ENCODE measurements around the gene ADAM11.

Gene ADAM11

GRCh38 chr17:44757045-44757917 is 1.5 kb upstream of the ADAM11 start:
- DNase-seq: no peak

DNA sequence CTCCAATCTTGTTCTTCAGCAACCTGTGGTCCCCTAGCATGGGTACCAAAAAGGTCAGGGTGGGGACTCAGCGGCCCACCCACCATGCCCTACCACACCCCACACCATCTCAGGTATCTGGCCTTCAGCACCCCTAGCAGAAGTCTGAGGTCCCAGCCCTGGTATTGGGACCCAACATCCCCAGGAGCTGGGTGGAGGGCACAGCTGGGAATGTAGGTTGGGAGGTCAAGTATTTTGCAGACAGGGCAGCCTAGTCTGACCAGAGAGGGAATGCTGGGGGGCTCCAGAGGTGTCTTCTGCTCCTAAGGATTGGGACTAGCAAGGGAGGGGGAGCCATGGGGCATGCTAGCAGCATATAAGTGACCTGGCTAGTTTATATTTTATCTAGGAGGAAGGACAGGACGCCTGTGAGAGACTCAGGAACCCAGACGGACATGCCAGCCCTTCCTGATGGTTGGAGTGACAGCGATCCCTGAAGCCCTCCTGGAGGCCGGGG is 822 bp upstream of the ADAM11 start:
- DNase-seq: no peak

DNA sequence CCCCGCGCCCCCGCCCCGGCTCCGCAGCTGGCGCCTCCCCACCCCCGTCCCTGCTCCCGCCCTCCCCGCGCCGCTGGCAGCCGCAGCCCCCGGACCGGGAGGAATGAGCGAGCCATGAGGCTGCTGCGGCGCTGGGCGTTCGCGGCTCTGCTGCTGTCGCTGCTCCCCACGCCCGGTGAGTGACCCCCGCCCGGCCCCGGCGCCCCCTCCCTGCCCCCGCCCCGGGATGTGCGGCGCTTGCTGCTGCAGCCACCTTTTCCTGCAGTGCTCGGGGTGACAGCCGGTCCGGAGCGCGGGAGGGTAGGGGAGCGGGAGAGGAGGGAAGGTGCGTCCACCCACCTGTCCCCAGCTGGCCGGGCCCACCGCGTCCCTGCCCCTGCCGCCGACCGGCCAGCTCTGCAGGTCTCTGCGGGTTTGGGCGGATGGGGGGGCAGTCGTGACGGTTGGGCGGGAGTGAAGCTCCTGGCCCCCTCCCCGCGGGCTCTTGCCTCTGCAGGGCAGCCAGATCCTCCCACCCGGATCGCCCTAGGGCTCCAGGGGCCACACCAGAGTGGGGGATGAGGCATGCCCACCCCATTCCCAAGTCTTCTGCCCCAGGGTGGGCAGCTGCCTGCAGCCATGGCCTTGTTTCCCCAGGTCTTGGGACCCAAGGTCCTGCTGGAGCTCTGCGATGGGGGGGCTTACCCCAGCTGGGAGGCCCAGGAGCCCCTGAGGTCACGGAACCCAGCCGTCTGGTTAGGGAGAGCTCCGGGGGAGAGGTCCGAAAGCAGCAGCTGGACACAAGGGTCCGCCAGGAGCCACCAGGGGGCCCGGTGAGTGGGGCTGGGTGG is 513 bp downstream of the ADAM11 start:
- peak in 2 of 6 experiments; percentile 13 to 27 for DNase-seq

- no peak for DNase-seq
Observed at GRCh38 chr17:44759916-44760243, 1.1 kb downstream of the ADAM11 start.

- DNase-seq: no peak
Observed at GRCh38 chr17:44760474-44761308, 1.9 kb downstream of the ADAM11 start.

DNA sequence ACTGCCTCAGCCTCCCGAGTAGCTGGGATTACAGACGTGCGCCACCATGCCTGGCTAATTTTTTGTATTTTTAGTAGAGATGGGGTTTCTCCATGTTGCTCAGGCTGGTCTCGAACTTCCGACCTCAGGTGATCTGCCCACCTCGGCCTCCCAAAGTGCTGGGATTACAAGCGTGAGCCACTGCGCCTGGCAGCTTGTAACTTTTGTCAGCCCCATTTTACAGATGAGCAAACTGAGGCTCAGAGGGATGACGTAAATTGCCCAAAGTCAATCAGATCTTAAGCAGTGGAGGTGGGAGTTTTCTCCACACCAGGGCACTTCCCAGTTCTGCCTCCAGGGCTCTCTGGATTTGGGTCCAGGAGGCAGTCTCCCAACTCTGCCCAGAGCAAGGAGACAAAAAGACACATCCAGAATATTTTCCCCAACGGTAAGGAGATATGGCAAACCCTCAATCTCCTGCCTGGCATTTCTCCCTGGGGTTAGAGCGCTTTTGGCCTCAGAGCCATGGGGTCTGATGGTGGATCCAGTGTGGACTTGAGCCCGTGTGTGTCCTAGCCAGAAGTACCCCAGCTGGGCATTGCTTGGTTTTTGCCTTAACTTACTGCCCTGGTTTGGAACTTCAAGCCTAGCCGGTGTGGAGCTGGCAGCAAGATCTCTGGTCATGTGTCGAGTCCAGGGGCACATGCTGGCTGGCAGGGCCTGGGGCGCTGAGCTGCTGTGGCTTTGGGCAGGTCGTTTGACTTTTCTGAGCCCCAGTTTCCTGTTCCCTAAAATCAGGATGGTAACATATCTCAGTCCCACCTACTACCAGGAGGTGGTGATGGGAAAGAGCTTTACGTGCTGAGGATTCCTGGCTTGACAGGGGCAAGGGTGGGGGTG is 3.4 kb downstream of the ADAM11 start:
- no peak for DNase-seq

DNA sequence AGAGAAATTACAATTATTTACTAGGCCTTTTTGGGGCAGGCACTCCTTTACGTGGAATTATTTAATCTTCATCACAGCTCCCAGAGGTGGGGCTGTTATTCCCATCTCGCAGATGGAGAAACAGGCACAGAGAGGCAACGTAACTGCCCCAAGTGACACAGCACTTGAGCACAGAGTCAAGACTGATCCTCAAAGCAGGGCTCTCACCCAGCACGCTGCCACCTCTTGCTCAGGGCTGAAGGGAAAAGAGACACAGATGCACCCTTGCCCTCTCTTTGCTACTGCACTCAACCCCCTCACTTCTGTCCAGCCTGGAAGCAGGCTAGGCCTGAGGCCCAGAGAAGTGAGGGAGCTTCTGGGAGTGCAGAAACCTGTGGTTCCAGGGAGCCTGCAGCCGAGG is 4.4 kb downstream of the ADAM11 start:
- DNase-seq: no peak

- DNase-seq: no peak
Observed at GRCh38 chr17:44765965-44766364, 7.2 kb downstream of the ADAM11 start.

- DNase-seq: no peak
Observed at GRCh38 chr17:44766409-44767038, 7.7 kb downstream of the ADAM11 start.

- DNase-seq: no peak
Observed at GRCh38 chr17:44767493-44767892, 8.7 kb downstream of the ADAM11 start.

DNA sequence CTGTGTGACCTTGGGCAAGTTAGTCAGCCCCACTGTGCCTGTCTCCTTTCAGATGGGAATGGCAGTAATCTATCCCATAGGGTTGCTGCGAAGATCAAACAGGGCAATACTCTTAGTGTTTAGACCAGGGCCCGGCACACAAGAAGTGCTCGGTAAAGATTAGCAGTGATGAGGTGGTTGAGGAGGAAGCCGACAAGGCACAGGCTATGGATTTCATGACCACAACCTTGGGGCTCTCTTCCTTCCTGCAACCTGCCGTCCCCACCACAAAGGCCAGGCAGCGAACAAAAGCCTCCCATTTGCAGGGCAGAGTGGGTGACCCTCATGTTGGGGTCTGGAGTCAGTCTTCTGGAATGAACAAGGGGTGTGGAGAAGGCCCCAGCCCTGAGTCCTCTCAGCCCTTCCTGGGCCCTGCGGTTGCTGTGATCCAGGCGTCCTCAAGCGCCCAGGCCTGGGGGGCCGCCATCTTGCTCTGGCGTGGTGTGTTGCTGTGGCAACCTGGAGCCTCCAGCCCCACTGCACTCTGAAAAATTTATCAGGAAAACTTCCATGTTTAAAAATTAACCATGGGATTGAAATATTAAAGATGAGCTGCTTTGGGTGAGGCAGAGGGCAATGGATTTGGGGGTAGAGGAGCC is 9.8 kb downstream of the ADAM11 start:
- no peak for DNase-seq

DNA sequence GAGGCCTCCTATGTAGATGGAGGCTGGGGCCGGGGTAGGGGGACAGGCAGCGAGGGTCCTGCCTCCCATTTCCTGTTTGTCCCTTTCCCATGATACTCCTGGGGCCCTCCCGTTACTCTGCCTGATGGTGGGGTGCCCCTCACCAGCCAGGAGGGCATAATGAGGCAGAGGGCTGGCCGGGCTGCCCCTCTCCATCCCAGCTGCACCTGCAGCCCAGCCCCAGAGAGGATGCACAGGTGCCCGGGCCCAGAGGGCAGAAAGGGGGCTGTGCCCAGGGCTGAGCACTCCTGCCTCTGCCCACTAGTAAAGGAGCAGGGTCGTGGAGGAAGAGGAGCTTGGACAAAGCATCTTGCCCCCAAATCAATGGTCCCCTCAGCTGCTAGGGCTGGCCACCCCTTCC is 10.4 kb downstream of the ADAM11 start:
- DNase-seq: no peak

DNA sequence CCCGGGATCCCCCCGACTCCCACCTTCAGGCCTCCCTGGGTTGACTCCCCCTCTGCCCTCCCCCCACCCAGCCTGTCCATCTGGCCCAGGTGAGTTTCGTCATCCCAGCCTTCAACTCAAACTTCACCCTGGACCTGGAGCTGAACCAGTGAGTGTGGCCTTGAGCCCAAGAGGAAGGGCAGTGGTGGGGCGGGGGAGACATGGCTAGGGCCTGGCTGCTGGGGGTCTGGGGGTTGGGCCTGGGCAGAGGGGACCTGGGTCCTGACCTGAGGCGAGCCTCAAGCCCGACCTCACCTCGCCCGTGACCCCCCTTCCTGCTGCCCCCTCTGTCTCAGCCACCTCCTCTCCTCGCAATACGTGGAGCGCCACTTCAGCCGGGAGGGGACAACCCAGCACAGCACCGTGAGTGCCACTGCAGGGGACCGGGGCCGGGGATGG is 10.9 kb downstream of the ADAM11 start:
- no peak for DNase-seq

- DNase-seq: no peak
Observed at GRCh38 chr17:44770166-44770925, 11.6 kb downstream of the ADAM11 start.

DNA sequence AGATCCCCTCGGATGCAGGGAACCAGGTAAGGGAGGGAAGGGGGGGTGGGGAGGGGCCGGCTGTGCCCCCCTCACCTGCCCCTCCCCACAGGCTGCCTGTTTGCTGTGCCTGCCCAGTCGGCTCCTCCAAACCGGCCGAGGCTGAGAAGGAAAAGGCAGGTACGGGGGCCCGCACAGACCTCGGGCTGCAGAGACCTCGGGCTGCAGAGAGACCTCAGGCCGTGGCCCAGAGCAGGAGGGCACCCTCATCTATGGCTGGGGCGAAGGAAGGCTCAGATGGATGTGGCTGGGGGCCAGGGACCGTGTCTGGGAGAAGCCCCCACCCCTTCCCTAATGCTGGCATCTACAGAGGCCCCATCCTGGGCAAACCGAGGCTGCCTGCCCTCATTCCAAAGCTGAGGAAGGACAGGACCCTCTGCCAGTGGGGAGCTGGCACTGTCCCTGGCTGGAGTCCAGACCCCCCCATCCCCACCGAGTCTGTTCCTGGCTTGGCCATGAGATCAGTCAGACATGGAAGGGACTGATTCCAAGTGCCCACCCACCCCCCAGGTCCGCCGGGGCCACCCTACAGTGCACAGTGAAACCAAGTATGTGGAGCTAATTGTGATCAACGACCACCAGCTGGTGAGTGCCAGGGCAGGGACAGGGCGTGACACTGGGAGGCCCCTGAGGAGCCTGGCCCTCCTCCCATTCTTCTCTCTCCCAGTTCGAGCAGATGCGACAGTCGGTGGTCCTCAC is 13.7 kb downstream of the ADAM11 start:
- DNase-seq: no peak

- no peak for DNase-seq
Observed at GRCh38 chr17:44773140-44773539, 14.4 kb downstream of the ADAM11 start.

- peak; percentile 61 to 87 (median 78) for DNase-seq
Observed at GRCh38 chr17:44774271-44775135, 15.7 kb downstream of the ADAM11 start.

DNA sequence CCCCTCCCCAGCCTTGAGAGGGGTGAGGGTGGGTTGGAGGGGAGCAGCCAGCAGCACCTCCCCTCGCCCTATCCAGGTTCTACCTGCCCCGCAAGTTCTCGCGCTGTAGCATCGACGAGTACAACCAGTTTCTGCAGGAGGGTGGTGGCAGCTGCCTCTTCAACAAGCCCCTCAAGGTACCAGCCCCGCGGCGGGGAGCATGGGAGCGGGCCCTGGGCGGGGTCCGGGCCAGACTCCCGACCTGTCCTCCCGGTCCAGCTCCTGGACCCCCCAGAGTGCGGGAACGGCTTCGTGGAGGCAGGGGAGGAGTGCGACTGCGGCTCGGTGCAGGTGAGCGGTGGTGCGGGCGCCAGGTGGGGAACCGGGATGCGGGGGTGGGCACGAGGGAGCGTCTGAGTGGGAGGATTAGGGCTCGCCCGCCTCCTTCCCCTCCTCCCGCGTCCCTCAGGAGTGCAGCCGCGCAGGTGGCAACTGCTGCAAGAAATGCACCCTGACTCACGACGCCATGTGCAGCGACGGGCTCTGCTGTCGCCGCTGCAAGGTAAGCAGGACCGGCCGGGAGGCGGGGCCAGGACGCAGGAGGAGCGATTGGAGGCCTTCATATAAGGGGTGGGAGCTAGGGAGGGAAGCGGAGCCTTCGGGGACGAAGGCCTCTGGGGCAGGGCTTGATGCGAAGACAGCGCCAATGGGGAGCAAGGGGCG is 16.5 kb downstream of the ADAM11 start:
- DNase-seq: peak; percentile 94 to 99 (median 96)
